GM20000 (cell line): ENCODE measurements around the gene MSLN.
"Not testable (repeated sequence)": the region's sequence is repeated elsewhere in the genome, so short reads cannot be mapped to it uniquely, and the experiment has no call there.

Source experiments
- DNase-seq: peaks from one replicate; pipeline ENCODE4 v3.0.0; 2012; ENCODE audit warnings: low spot score
- CTCF ChIP-seq: IDR thresholded peaks from 2 replicates; pipeline ENCODE4 v1.5.1; 2012; ENCODE audit warnings: mild to moderate bottlenecking, control low read depth; ENCODE audit errors: extremely low read depth, missing control alignments

MSLN gene

GRCh38 chr16:749010-749409 is 11.5 kb upstream of the MSLN start:
- TF ChIP-seq CTCF = no peak
- no peak for DNase-seq

DNA sequence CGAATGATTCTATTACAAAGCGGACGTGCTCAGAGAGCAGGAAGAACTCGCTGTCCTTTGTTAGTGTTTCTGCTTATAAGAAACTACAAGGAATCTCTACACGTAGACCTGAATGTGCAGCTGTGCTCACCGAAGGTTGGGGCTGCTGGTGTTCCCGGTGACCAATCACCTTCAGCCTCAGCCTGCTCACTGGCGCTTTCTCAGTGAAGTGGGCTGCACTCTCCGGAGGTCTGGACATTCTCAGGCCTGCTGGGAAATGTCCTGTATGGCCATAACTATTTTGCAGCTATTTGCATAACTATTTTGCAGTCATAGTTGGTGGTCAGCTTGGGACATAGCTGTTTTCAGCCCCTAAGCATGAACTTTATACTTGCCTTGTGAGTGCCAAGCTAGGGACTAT is 10.0 kb upstream of the MSLN start:
- no peak for TF ChIP-seq CTCF
- DNase-seq = no peak

- no peak for DNase-seq
- no peak for TF ChIP-seq CTCF
These were observed 9.2 kb upstream of the MSLN start for GRCh38 chr16:751152-752006.

GRCh38 chr16:752007-752312 is 8.6 kb upstream of the MSLN start:
- no peak for DNase-seq
- TF ChIP-seq CTCF = no peak

- DNase-seq = not testable (repeated sequence)
These were observed 6.4 kb upstream of the MSLN start for GRCh38 chr16:754121-754607.

GRCh38 chr16:754656-755055 is 5.9 kb upstream of the MSLN start:
- TF ChIP-seq CTCF = no peak
- DNase-seq = no peak

GRCh38 chr16:756428-756827 is 4.1 kb upstream of the MSLN start:
- DNase-seq = no peak

More at GRCh38 chr16:756428-756827, 4.1 kb upstream of the MSLN start:
- no peak for TF ChIP-seq CTCF
